HG03565 (cell line): ENCODE measurements around the gene GDAP1L1.

Source experiments
- ATAC-seq: cut with Tn5 transposase; IDR thresholded peaks from one replicate; pipeline ENCODE4 v1.9.1; 2021; ENCODE audit warnings: mild to moderate bottlenecking, moderate library complexity; ENCODE audit not compliant: unreplicated experiment

GDAP1L1 gene

GRCh38 chr20:44251284-44251683, 4.2 kb downstream of the GDAP1L1 start:
- no peak for ATAC-seq

DNA sequence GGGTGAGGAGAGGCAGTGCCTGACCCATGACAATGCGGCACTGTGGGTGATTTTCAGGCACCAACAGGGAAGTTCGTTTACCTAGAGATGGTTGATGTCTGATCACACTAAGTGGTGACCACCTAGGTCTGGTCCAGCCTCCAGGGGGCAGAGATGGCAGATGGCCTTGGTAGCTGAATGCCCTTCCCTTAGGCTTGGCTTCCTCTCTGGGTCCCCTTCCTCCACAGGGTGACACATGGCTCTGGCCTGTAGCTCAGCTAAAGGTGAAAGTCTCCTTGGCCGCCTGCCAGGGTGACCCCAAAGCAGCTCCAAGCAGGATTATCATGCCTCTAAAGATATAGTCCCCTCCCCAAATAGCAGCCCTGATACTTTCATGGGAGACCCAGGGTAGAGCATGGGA, 6.4 kb downstream of the GDAP1L1 start:
- no peak for ATAC-seq

- no peak for ATAC-seq
These were observed 7.0 kb downstream of the GDAP1L1 start for GRCh38 chr20:44254073-44254472.

- ATAC-seq, result no peak
These were observed 8.8 kb downstream of the GDAP1L1 start for GRCh38 chr20:44255942-44256341.

GRCh38 chr20:44256961-44257360, 9.9 kb downstream of the GDAP1L1 start:
- no peak for ATAC-seq

DNA sequence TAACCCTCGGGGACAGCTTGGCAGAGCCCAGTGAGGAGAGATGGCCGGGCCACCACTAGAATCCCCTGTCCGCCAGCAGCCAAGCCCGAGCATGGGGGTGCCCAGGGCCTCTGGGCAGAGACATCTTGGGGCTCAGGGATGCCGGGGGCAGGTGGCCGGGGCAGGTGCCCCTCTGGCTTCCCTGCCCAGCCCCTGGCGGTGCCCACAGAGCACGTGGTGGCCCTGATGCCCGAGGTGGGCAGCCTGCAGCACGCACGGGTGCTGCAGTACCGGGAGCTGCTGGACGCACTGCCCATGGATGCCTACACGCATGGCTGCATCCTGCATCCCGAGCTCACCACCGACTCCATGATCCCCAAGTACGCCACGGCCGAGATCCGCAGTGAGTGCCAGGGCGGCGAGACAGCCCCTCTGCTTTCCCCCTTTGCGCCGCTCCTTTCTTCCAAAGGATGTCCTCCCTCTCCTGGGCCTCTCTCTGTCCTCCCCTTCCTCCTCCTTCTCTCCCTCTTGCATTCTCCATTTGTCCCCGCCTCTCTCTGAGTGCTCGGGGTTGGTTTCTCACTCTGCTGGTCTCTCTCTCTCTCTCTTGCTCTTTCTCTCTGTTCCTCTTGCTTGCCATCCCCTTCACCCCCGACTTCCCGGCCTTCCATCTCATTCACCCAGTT, 11.2 kb downstream of the GDAP1L1 start:
- ATAC-seq, result no peak

DNA sequence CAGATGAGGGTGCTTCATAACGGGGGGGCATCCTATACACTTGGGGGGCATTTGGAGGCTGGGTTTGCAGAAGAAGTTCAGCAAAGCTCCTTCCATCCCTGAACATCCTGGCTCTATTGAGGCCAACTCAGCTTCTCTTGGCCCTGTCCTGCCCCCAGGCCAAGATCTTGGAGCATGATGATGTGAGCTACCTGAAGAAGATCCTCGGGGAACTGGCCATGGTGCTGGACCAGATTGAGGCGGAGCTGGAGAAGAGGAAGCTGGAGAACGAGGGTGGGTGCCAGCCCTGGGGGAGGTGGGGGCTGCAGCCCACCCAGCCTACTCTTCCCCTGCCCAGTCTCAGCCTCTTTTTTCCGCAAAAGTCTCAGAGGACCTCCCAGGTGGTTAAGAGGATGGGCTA, 17.2 kb downstream of the GDAP1L1 start:
- ATAC-seq, result no peak

DNA sequence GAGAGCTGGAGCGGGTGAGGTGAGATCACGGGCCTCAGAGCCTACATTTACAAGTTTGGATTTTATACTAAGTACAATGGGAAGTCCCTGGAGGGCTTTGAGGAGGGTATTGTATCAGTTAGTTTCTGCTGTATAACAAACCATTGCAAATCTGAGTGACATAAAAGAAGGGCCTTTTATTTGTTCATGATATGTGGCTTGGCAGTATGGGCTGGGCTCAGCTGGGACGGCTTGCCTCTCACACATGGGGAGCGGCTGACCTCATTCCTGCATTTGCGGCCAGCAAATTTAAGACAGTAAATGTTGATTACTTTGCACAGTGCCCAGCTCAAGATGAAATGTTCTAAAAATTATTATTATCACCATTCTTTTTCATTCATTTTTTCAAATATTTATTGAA, 21.7 kb downstream of the GDAP1L1 start:
- ATAC-seq, result no peak

DNA sequence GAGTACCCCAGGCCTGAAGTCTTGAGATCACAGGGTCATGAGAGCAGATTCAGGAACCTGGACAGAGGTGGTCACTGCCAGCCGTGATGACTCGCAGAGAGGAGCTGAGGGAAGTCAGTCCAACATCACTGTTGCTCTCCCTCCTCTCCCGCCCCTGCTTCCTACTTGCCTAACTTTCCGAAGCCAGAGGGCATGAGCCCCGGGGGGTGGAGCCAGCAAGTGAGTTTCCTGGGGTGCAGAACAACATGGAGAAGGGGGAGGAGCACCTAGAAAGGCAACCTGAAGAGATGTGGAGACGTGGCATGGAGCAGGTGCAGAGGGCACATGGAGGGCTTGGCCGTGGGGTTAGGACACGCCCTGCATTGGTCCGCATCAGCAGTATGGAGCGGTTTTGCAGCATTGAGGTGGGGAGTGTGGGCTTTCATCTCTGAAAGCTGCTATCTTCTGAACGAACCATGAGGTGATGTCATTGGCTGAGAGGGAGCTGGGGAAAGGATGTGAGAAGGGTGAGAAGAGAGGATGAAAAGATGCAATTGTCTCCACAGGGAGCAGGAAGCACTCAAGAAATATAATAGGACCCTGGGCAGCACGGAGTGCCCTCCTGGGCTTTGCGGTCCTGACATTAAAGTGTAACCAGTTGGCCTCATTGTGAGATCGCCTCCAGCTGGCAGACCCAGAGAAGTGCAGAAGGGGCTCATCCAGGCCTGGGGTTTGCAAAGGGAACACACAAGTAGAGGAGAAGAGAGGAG, 25.0 kb downstream of the GDAP1L1 start:
- ATAC-seq, result no peak

DNA sequence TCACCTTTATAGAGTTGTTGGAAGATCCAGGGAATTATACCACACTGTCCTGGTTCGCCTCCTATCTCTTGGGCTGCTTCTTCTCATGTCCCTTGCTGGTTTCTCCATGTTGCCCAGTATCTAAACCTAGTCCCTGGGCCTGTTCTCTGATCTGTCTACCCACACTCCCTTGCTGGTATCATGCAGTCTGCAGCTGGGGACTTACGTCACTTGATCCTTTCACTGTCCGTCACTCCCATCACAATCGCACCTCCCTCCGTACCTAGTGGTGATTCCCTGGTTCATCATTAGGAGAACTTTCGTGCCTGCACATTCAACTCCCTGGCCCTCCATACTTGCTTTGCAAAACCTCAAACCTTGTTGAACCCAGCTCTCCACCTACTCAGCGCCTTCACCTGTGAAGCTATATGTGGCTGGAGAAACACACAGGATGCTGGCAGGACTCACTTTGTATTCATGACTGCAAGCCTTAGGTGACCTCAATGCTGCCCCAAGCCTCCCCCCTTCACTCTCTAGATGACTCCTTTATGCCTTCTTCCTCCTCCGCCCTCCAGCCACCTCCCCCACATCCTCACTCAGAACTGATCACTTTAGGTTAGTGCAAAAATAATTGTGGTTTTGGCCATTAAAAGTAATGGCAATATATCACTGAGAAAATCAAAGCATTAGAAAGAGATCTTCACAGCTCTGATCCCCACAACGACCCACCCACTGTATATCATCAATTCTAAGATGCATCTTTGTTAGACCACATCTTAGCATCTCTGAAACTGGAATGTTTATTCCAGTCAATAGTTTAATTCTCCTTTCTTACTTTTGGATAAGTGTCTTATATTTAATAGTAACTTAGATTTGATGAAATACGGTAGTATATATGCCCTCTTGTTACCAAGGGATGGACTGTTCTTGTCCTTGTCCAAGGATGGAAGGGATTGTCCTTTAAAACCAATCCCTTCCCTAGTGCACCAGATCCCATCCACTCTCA, 26.4 kb downstream of the GDAP1L1 start:
- ATAC-seq, result no peak

- no peak for ATAC-seq
These were observed 27.4 kb downstream of the GDAP1L1 start for GRCh38 chr20:44274303-44275017.

- ATAC-seq, result no peak
These were observed 32.1 kb downstream of the GDAP1L1 start for GRCh38 chr20:44279228-44279627.

- no peak for ATAC-seq
These were observed 33.3 kb downstream of the GDAP1L1 start for GRCh38 chr20:44280387-44280786.

DNA sequence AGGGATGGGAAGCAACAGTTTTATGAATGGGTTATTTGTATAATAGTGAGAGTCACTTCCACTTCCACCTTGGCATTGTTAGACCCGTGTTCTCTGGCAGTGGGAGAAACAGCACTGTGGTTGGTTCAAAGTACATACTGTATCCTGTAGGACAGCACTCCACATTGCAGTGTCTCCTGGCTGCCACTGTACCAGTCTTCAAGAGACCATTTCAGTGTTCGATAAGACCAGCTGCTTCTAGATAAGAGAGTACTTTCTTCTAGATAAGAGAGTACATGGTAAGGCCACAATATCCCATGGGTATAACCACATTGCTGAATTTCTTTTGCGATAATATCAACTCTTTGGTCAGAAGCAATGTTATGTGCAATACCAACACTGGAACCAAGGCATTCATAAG, 35.1 kb downstream of the GDAP1L1 start:
- no peak for ATAC-seq

- ATAC-seq, result no peak
These were observed 36.9 kb downstream of the GDAP1L1 start for GRCh38 chr20:44284032-44284431.

- ATAC-seq, result no peak
These were observed 40.4 kb downstream of the GDAP1L1 start for GRCh38 chr20:44287272-44288097.

GRCh38 chr20:44288252-44288651, 41.1 kb downstream of the GDAP1L1 start:
- no peak for ATAC-seq

- no peak for ATAC-seq
These were observed 44.6 kb downstream of the GDAP1L1 start for GRCh38 chr20:44291754-44292153.

- ATAC-seq, result no peak
These were observed 48.9 kb downstream of the GDAP1L1 start for GRCh38 chr20:44296011-44296410.

- ATAC-seq, result no peak
These were observed 50.6 kb downstream of the GDAP1L1 start for GRCh38 chr20:44297721-44298120.
